Heart right ventricle (tissue), 16 donors: ENCODE measurements around the gene AGAP1. TPM values are rescaled to one million over a fixed set of nuclear protein-coding genes. Genes with fewer than 3 reads are reported as not detected.

Source experiments
- ATAC-seq, 8 donors: fragments of 200-7000 bp; cut with Tn5 transposase; one replicate each; pipeline ENCODE4 v1.9.1; 2020; ENCODE audit warnings: mild to moderate bottlenecking in 8 of 8, moderate library complexity in 8 of 8, moderate number of reproducible peaks in 1 of 8
- DNase-seq, 2 donors: peaks; one replicate each; pipeline ENCODE4 v3.0.0-alpha.2; 2020
- H3K27ac ChIP-seq, 10 donors: fragments of 200-600 bp; sonication (generic) in 2 of 10; one replicate each; pipeline versions ENCODE4 v1.5.0 to v1.8.0; 2020 to 2022; ENCODE audit warnings: mild to moderate bottlenecking in 3 of 10
- H3K27me3 ChIP-seq, 7 donors: fragments of 200-600 bp; one replicate each; pipeline ENCODE4 v1.8.0; 2021 to 2022; ENCODE audit warnings: mild to moderate bottlenecking in 2 of 7
- H3K36me3 ChIP-seq, 9 donors: fragments of 200-600 bp; sonication (generic) in 1 of 9; one replicate each; pipeline versions ENCODE4 v1.5.0 to v1.8.0; 2020 to 2022; ENCODE audit warnings: mild to moderate bottlenecking in 2 of 9
- H3K4me1 ChIP-seq, 9 donors: fragments of 200-600 bp; sonication (generic) in 1 of 9; one replicate each; pipeline versions ENCODE4 v1.5.0 to v1.8.0; 2020 to 2022; ENCODE audit warnings: mild to moderate bottlenecking in 4 of 9
- H3K4me3 ChIP-seq, 10 donors: fragments of 200-600 bp; sonication (generic) in 2 of 10; one replicate each; pipeline versions ENCODE4 v1.5.0 to v1.8.0; 2020 to 2022; ENCODE audit warnings: mild to moderate bottlenecking in 7 of 10, moderate library complexity in 2 of 10
- H3K9me3 ChIP-seq, 11 donors: fragments of 200-600 bp in 10 of 11; sonication (generic) in 2 of 11; one replicate each; pipeline versions ENCODE4 v1.5.0 to v1.8.0; 2013 to 2022; ENCODE audit warnings: mild to moderate bottlenecking in 2 of 11, control low read depth in 1 of 11, moderate library complexity in 1 of 11
- WGBS, 2 donors: extraction: QIAGEN DNeasy Blood & Tissue Kit; methylation state at CpG; one replicate each; pipeline ENCODE4 v1.1.7; 2013; ENCODE audit warnings: inconsistent platforms in 1 of 2; 5-methylcytosine and 5-hydroxymethylcytosine counted together
- intact Hi-C, 10 donors: fragments of 100-400 bp; cut with DNase I; formaldehyde crosslinking; loops; one replicate each; pipeline versions ENCODE4 v1.11.1 to v1.14.2; 2022
- polyA plus RNA-seq, 2 donors: library from polyadenylated mRNA; stranded (reverse); fragments of 200-250 nt; gene quantifications; one replicate each; pipeline ENCODE4 v1.2.3, GENCODE V29; 2013
- total RNA-seq, 10 donors: library from RNA; stranded (reverse); fragmentation: NEBNext Ultra II Directional in 3 of 10; extraction: Animal tissue kit (Norgen Biotek cat#: 25700) in 3 of 10; gene quantifications; one replicate each; pipeline versions ENCODE4 v1.2.1 to v1.2.4, GENCODE V29; 2021 to 2023
- TF ChIP-seq, protein P1 (sequence below), 9 donors: fragments of 200-600 bp; sonication (generic) in 2 of 9; IDR thresholded peaks; one replicate each; pipeline versions ENCODE4 v1.5.0 to v1.8.0; 2021 to 2022; ENCODE audit warnings: antibody characterized with exemption in 9 of 9, mild to moderate bottlenecking in 5 of 9, moderate library complexity in 1 of 9
- donor health status: Arrhythmogenic right ventricular cardiomyopathy.
- donor health status: ischemic (EF 13 %, LVEDD 7.1; RV severe dilation, severe dysfunction).
- donor health status: healthy with polysubstance abuse.
- donor health status: DM: no; HTN: yes; CAD: no.
- donor health status: DM: no; HTN: no; CAD: no.
- donor health status: ischemic (EF 25% LVEDD 6.9; RV normal size, moderate dysfunction).
- donor health status: ischemic (EF 25% LVEDD 5.7; RV mildly dilated, moderate dysfunction).
- donor health status: healthy.
- donor health status: DM: yes; HTN: yes; CAD: no.
- donor health status: Ischemic cardiomyopathy.
- donor health status: ischemic (EF 35%, LVEDD 5.7; RV mildly dilated, moderate dysfunction).
- donor health status: nonischemic (EF 11% LVEDD 7.7; RV severe dilation, severe dysfunction).
- donor health status: DM: yes; HTN: yes; CAD: no.
- donor health status: PGD.
- donor health status: ischemic (EF 29% LVEDD 5.4; RV normal size, mild dysfunction).
- donor health status: nonischemic (EF 23%, LVEDD 6.1; RV moderate dilation, normal function).

AGAP1 gene
- total and polyA plus RNA-seq, 12 donors = 3.5 to 29.2 (median 19.4) TPM

- H3K4me3 ChIP-seq = no peak overlapping the region
- peaks cover 0 to 11% (median 0%) of the 10 kb centered on the region in 9 donors for H3K36me3 ChIP-seq
- no peak for DNase-seq
- TF ChIP-seq, protein P1, sequence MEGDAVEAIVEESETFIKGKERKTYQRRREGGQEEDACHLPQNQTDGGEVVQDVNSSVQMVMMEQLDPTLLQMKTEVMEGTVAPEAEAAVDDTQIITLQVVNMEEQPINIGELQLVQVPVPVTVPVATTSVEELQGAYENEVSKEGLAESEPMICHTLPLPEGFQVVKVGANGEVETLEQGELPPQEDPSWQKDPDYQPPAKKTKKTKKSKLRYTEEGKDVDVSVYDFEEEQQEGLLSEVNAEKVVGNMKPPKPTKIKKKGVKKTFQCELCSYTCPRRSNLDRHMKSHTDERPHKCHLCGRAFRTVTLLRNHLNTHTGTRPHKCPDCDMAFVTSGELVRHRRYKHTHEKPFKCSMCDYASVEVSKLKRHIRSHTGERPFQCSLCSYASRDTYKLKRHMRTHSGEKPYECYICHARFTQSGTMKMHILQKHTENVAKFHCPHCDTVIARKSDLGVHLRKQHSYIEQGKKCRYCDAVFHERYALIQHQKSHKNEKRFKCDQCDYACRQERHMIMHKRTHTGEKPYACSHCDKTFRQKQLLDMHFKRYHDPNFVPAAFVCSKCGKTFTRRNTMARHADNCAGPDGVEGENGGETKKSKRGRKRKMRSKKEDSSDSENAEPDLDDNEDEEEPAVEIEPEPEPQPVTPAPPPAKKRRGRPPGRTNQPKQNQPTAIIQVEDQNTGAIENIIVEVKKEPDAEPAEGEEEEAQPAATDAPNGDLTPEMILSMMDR (IDR thresholded peaks at IDR 0.05) = no peak
- H3K4me1 ChIP-seq = no peaks in the 10 kb centered on the region
- 94 to 98% methylated on average over 4 of the region's 4 CpGs for WGBS, 2 donors
- intact Hi-C loops = loop anchor here in 3 of 10 donors (5.0 to 10.0 kb wide), 3 partner anchors 393 to 1280 kb away; no protein-coding TSS in a partner anchor
- no peak for ATAC-seq
- no peaks in the 10 kb centered on the region for H3K27me3 ChIP-seq
- H3K27ac ChIP-seq = no peak overlapping the region
- no peaks in the 10 kb centered on the region for H3K9me3 ChIP-seq
These were observed 290.9 kb downstream of the AGAP1 start for GRCh38 chr2:235784788-235785187.

- DNase-seq = no peak
- H3K4me1 ChIP-seq = peaks cover 0 to 9% (median 0%) of the 10 kb centered on the region in 9 donors
- H3K9me3 ChIP-seq = no peaks in the 10 kb centered on the region
- ATAC-seq = no peak
- H3K27ac ChIP-seq = no peak overlapping the region
- intact Hi-C loops = loop anchor here in 1 of 10 donors (10.0 kb wide), 1 partner anchor 1275 kb away; no protein-coding TSS in a partner anchor
- TF ChIP-seq, protein P1 (IDR thresholded peaks at IDR 0.05) = no peak
- WGBS, 2 donors = 89 to 93% methylated on average over 4 of the region's 4 CpGs
- no peaks in the 10 kb centered on the region for H3K27me3 ChIP-seq
- H3K36me3 ChIP-seq = peaks cover 0 to 20% (median 0%) of the 10 kb centered on the region in 9 donors
- no peak overlapping the region for H3K4me3 ChIP-seq
These were observed 295.7 kb downstream of the AGAP1 start for GRCh38 chr2:235789552-235789951.

GRCh38 chr2:235793163-235793752 is 299.4 kb downstream of the AGAP1 start:
- H3K36me3 ChIP-seq = peaks cover 0 to 26% (median 3%) of the 10 kb centered on the region in 9 donors
- DNase-seq (peak; percentile 21 to 36), ATAC-seq (peak; percentile 61 to 94 (median 90))
- 49 to 61% methylated on average over 13 of the region's 13 CpGs for WGBS, 2 donors
- no peak overlapping the region for H3K4me3 ChIP-seq
- TF ChIP-seq, protein P1 (IDR thresholded peaks at IDR 0.05) = peak in 8 of 9 donors; percentile 7 to 54 (median 39)
- intact Hi-C loops = no loop called here
- H3K27me3 ChIP-seq = no peaks in the 10 kb centered on the region
- H3K4me1 ChIP-seq = peaks cover 0 to 9% (median 0%) of the 10 kb centered on the region in 9 donors
- H3K9me3 ChIP-seq = no peaks in the 10 kb centered on the region
- H3K27ac ChIP-seq = no peak overlapping the region

GRCh38 chr2:235799281-235799680 is 305.4 kb downstream of the AGAP1 start:
- 94 to 97% methylated on average over 17 of the region's 17 CpGs for WGBS, 2 donors
- intact Hi-C loops = no loop called here
- Histone ChIP-seq H3K27ac (no peak overlapping the region), H3K4me3 (no peak overlapping the region), H3K36me3 (peaks cover 0 to 53% (median 18%) of the 10 kb centered on the region in 9 donors), H3K9me3 (no peaks in the 10 kb centered on the region), H3K27me3 (no peaks in the 10 kb centered on the region), H3K4me1 (no peaks in the 10 kb centered on the region)
- TF ChIP-seq, protein P1 (IDR thresholded peaks at IDR 0.05) = no peak
- DNase-seq = no peak
- no peak for ATAC-seq
